Panc1 (cell line): ENCODE measurements around the gene PPM1D. TPM values are rescaled to one million over a fixed set of nuclear protein-coding genes. Genes with fewer than 3 reads are reported as not detected.

Experiments used
- ATAC-seq: fragments of 200-7000 bp; cut with Tn5 transposase; 2 replicates; pipeline ENCODE4 v1.9.1; 2020; ENCODE audit warnings: mild to moderate bottlenecking, moderate library complexity
- BruUV-seq: library from RNA; stranded (reverse); fragments of 400-500 nt; replicated peaks from 2 replicates; lab custom pipeline; 2021; lab: Mats Ljungman, UMichigan
- CTCF ChIA-PET: fragments of 300-600 bp; sonication (Branson Sonifier 250); formaldehyde crosslinking; loops from one replicate; lab custom pipeline; 2022; ENCODE audit warnings: antibody characterized with exemption; lab: Charles Lee
- POLR2A ChIA-PET: fragments of 300-600 bp; sonication (Branson Sonifier 250); formaldehyde crosslinking; loops from one replicate; lab custom pipeline; 2022; ENCODE audit warnings: antibody characterized with exemption; lab: Charles Lee
- DNase-seq: peaks from one replicate; pipeline ENCODE4 v3.0.0-alpha.2; 2010; ENCODE audit warnings: low read depth, low spot score
- H3K27ac ChIP-seq: 2 replicates; pipeline ENCODE4 v1.5.1; 2011; ENCODE audit warnings: mild to moderate bottlenecking, low read length, inconsistent platforms
- H3K27me3 ChIP-seq: fragments of 200-500 bp; sonication (Bioruptor generic); 2 replicates; pipeline ENCODE4 v1.6.0; 2014; ENCODE audit warnings: low read length, inconsistent platforms; ENCODE audit not compliant: control insufficient read depth, insufficient read depth
- H3K36me3 ChIP-seq: fragments of 200-500 bp; sonication (Bioruptor generic); 2 replicates; pipeline ENCODE4 v1.5.1; 2014; ENCODE audit warnings: inconsistent platforms, mild to moderate bottlenecking, low read length, moderate library complexity; ENCODE audit not compliant: control insufficient read depth, insufficient read depth
- H3K4me1 ChIP-seq: 2 replicates; pipeline ENCODE4 v1.5.1; 2011; ENCODE audit warnings: inconsistent platforms, mild to moderate bottlenecking, low read length, moderate library complexity; ENCODE audit not compliant: control insufficient read depth, insufficient read depth
- H3K4me3 ChIP-seq, 2 experiments: 2 replicates each; pipeline ENCODE4 v1.5.1; 2011 to 2012; ENCODE audit warnings: low read depth in 2 of 2, low read length in 2 of 2, mild to moderate bottlenecking in 2 of 2, inconsistent platforms in 1 of 2, moderate library complexity in 1 of 2
- H3K9me3 ChIP-seq: fragments of 200-500 bp; sonication (Bioruptor generic); 2 replicates; pipeline ENCODE4 v1.5.1; 2014; ENCODE audit warnings: low read depth, mild to moderate bottlenecking, inconsistent platforms, low read length, moderate library complexity; ENCODE audit not compliant: control insufficient read depth, insufficient read depth
- POLR2AphosphoS5 ChIP-seq: IDR thresholded peaks from 2 replicates; pipeline ENCODE4 v1.6.1; 2012; ENCODE audit warnings: mild to moderate bottlenecking, low read depth, low read length, moderate library complexity
- SIN3A ChIP-seq: IDR thresholded peaks from 2 replicates; pipeline ENCODE4 v1.6.1; 2012; ENCODE audit warnings: low read depth, mild to moderate bottlenecking, low read length, moderate library complexity, borderline replicate concordance; ENCODE audit not compliant: insufficient read depth
- TCF7L2 ChIP-seq: IDR thresholded peaks from 2 replicates; pipeline ENCODE4 v1.6.1; 2011; ENCODE audit warnings: mild to moderate bottlenecking, low read depth, low read length, inconsistent platforms
- in situ Hi-C: cut with HindIII; loops from 2 replicates; pipeline ENCODE4 v1.10.0; 2016; ENCODE audit warnings: low sequenced_read_pairs, low pct_unique_long_range_greater_than_20kb
- intact Hi-C: fragments of 100-400 bp; cut with micrococcal nuclease; formaldehyde crosslinking; loops from one replicate; pipeline ENCODE4 v1.10.0; 2022; ENCODE audit not compliant: unreplicated experiment
- total RNA-seq: library from RNA; stranded (reverse); gene quantifications from one replicate; pipeline ENCODE4 v1.2.1, GENCODE V29; 2021; ENCODE audit not compliant: unreplicated experiment
- TF ChIP-seq, protein P1 (sequence below): fragments of 450-650 bp; IDR thresholded peaks from 2 replicates; pipeline ENCODE4 v1.5.1; 2017; ENCODE audit warnings: mild to moderate bottlenecking
- TF ChIP-seq, protein P2 (sequence below), 2 experiments: IDR thresholded peaks; 2 replicates each; pipeline ENCODE4 v1.6.1; 2011 to 2012; ENCODE audit warnings: low read depth in 2 of 2, control low read depth in 1 of 2, low read length in 1 of 2, mild to moderate bottlenecking in 1 of 2, moderate library complexity in 1 of 2; ENCODE audit not compliant: insufficient read depth in 1 of 2

Gene PPM1D
- total RNA-seq, 1 experiment from 2014 or later = 7.4 TPM

DNA sequence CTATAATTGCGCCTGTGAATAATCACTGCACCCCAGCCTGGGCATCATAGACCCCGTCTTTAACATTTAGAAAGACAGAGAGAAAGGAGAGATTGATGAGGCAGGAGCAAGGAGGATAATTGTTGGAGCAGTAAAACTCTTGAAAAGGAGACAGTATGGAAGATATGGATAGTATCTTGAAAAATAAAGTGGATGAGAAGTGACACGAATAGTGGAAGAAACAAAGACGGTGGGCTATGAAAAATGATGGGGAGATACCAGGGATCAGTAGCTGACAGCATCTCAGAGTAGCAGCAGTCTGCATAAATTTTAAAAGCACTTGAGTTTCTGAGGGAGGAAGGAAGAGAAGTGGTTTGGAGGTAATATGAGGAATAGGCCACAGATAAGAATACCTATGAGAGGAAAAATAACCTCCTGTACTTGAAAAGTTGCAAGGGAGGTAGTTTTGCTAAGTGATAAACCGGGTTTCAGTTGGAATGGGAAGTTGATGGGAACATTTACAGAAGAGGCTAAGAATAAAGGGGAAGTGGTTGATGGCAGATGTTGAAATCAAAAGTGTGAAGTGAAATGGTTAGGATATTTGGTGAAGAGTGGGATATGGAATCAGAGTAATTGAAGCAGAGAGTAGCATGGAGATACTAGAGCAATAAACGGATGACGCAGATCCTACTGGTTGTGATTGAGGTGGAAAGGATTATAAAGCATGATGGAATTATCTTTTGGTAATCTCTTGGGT, 1.8 kb upstream of the PPM1D start:
- Histone ChIP-seq H3K4me1 (peaks cover 12% of the 10 kb centered on the region), H3K27ac (peak overlapping the region; percentile 91; the same call in 1 of the 2 replicates), H3K4me3 (no peak overlapping the region), H3K27me3 (no peaks in the 10 kb centered on the region), H3K9me3 (no peaks in the 10 kb centered on the region), H3K36me3 (peaks cover 9% of the 10 kb centered on the region; the same call in 1 of the 2 replicates)
- TF ChIP-seq POLR2AphosphoS5 = no peak
- TF ChIP-seq TCF7L2 = no peak
- TF ChIP-seq, protein P1, sequence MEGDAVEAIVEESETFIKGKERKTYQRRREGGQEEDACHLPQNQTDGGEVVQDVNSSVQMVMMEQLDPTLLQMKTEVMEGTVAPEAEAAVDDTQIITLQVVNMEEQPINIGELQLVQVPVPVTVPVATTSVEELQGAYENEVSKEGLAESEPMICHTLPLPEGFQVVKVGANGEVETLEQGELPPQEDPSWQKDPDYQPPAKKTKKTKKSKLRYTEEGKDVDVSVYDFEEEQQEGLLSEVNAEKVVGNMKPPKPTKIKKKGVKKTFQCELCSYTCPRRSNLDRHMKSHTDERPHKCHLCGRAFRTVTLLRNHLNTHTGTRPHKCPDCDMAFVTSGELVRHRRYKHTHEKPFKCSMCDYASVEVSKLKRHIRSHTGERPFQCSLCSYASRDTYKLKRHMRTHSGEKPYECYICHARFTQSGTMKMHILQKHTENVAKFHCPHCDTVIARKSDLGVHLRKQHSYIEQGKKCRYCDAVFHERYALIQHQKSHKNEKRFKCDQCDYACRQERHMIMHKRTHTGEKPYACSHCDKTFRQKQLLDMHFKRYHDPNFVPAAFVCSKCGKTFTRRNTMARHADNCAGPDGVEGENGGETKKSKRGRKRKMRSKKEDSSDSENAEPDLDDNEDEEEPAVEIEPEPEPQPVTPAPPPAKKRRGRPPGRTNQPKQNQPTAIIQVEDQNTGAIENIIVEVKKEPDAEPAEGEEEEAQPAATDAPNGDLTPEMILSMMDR = no peak
- no peak for TF ChIP-seq SIN3A
- TF ChIP-seq, protein P2, sequence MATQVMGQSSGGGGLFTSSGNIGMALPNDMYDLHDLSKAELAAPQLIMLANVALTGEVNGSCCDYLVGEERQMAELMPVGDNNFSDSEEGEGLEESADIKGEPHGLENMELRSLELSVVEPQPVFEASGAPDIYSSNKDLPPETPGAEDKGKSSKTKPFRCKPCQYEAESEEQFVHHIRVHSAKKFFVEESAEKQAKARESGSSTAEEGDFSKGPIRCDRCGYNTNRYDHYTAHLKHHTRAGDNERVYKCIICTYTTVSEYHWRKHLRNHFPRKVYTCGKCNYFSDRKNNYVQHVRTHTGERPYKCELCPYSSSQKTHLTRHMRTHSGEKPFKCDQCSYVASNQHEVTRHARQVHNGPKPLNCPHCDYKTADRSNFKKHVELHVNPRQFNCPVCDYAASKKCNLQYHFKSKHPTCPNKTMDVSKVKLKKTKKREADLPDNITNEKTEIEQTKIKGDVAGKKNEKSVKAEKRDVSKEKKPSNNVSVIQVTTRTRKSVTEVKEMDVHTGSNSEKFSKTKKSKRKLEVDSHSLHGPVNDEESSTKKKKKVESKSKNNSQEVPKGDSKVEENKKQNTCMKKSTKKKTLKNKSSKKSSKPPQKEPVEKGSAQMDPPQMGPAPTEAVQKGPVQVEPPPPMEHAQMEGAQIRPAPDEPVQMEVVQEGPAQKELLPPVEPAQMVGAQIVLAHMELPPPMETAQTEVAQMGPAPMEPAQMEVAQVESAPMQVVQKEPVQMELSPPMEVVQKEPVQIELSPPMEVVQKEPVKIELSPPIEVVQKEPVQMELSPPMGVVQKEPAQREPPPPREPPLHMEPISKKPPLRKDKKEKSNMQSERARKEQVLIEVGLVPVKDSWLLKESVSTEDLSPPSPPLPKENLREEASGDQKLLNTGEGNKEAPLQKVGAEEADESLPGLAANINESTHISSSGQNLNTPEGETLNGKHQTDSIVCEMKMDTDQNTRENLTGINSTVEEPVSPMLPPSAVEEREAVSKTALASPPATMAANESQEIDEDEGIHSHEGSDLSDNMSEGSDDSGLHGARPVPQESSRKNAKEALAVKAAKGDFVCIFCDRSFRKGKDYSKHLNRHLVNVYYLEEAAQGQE (IDR thresholded peaks at IDR 0.05; ENCODE audit: insufficient read depth in 1 of 2, low read depth in 2 of 2, low read length in 1 of 2) = no peak
- intact Hi-C loops = no loop called here
- ChIA-PET CTCF (no interaction called here), POLR2A (no interaction called here)
- no TSS peak for BruUV-seq
- ATAC-seq (no peak), DNase-seq (no peak)
- in situ Hi-C loops = no loop called here

DNA sequence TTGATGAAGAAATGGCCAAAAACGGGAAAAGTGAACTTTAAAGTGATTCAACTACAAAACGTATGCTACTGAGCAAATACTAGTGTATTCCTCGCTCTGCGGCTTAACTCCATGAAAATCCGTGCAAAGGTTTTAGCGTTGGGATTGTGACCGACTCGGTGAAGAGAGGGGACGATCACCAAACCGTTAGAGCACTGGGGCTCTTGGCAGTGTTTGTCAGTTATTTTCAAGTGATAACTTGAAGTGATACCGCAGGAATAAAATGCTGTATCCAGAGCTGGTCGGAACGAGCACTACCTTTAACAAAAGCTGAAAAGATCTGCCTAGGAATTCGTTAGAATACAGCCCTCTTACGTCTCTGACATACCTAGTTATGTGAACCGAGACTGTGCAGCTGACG, 773 bp upstream of the PPM1D start:
- in situ Hi-C loops (no loop called here), intact Hi-C loops (no loop called here)
- Histone ChIP-seq H3K27ac (peak overlapping the region; percentile 91), H3K4me3 (peak overlapping the region; percentile 78 to 83), H3K27me3 (no peaks in the 10 kb centered on the region), H3K9me3 (no peaks in the 10 kb centered on the region), H3K4me1 (peaks cover 12% of the 10 kb centered on the region), H3K36me3 (peaks cover 9% of the 10 kb centered on the region; the same call in 1 of the 2 replicates)
- ATAC-seq (no peak), DNase-seq (no peak)
- TF ChIP-seq, protein P1 = no peak
- TF ChIP-seq SIN3A (no peak), POLR2AphosphoS5 (no peak), TCF7L2 (no peak)
- TF ChIP-seq, protein P2 (IDR thresholded peaks at IDR 0.05; ENCODE audit: insufficient read depth in 1 of 2, low read depth in 2 of 2, low read length in 1 of 2) = no peak
- POLR2A ChIA-PET = no interaction called here
- CTCF ChIA-PET = interaction anchor here (0.7 to 0.9 kb wide), 3 partner anchors 42 to 541 kb away, joined by 3 to 4 read pairs (median 3); no protein-coding TSS in a partner anchor
- BruUV-seq = TSS peak; percentile 88
